IgD-negative memory B cell (primary cell): ENCODE measurements around the gene OR2D3. TPM values are rescaled to one million over a fixed set of nuclear protein-coding genes. Genes with fewer than 3 reads are reported as not detected.
"Not testable (repeated sequence)": the region's sequence is repeated elsewhere in the genome, so short reads cannot be mapped to it uniquely, and the experiment has no call there.

Experiments
- H3K27ac Mint-ChIP-seq, 3 donors: one replicate each; pipeline ENCODE4 v1.8.0; 2020 to 2022; ENCODE audit warnings: mild to moderate bottlenecking in 3 of 3, mixed read lengths in 3 of 3, moderate library complexity in 1 of 3
- H3K27me3 Mint-ChIP-seq: one replicate; pipeline ENCODE4 v1.8.0; 2021; ENCODE audit warnings: mixed read lengths
- H3K36me3 Mint-ChIP-seq: one replicate; pipeline ENCODE4 v1.8.0; 2020; ENCODE audit warnings: mild to moderate bottlenecking, mixed read lengths
- H3K4me1 Mint-ChIP-seq, 3 donors: one replicate each; pipeline ENCODE4 v1.8.0; 2020 to 2022; ENCODE audit warnings: mixed read lengths in 3 of 3, mild to moderate bottlenecking in 1 of 3
- H3K4me3 Mint-ChIP-seq, 4 donors: one replicate each; pipeline ENCODE4 v1.8.0; 2020 to 2022; ENCODE audit warnings: mild to moderate bottlenecking in 4 of 4, mixed read lengths in 4 of 4, moderate library complexity in 3 of 4
- H3K9me3 Mint-ChIP-seq, 3 donors: one replicate each; pipeline ENCODE4 v1.8.0; 2020 to 2021; ENCODE audit warnings: mixed read lengths in 3 of 3, mild to moderate bottlenecking in 1 of 3
- polyA plus RNA-seq: library from polyadenylated mRNA; unstranded; fragments of 300-500 nt; fragmentation: Illumina TruSeq; gene quantifications from one replicate; pipeline ENCODE4 v1.2.3, GENCODE V29; 2021

The OR2D3 gene
- polyA plus RNA-seq, 1 donor from 2014 or later = not detected

- H3K4me1 Mint-ChIP-seq = no peaks in the 10 kb centered on the region
- H3K27ac Mint-ChIP-seq = no peak overlapping the region
- H3K27me3 Mint-ChIP-seq = peaks cover 1% of the 10 kb centered on the region
- no peaks in the 10 kb centered on the region for H3K36me3 Mint-ChIP-seq
- H3K4me3 Mint-ChIP-seq = no peak overlapping the region
- peaks cover 0 to 3% (median 0%) of the 10 kb centered on the region in 3 donors for H3K9me3 Mint-ChIP-seq
Measured at GRCh38 chr11:6911378-6911777, 9.4 kb upstream of the OR2D3 start.

DNA sequence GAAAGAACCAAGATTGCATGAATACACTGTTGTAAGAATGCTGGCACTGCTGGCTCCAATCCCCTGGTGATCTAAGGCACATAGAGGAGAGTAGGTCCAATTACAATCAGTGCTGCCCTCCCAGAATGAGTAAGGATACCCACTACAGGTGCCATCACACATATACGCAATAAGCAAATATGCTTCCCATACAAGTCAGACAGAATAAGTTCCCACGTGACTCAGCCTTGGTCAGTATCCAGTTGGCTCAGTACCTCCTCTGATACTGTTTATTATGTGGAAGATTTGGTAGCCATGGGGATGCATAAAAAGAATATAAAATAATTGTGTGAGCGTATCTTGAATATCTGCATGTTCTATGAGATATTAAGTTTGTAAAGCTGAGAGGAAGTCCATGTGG is 8.9 kb upstream of the OR2D3 start:
- peaks cover 1% of the 10 kb centered on the region for H3K27me3 Mint-ChIP-seq
- no peak overlapping the region for H3K4me3 Mint-ChIP-seq
- no peaks in the 10 kb centered on the region for H3K36me3 Mint-ChIP-seq
- H3K9me3 Mint-ChIP-seq = peaks cover 0 to 3% (median 0%) of the 10 kb centered on the region in 3 donors
- no peak overlapping the region for H3K27ac Mint-ChIP-seq
- H3K4me1 Mint-ChIP-seq = no peaks in the 10 kb centered on the region

DNA sequence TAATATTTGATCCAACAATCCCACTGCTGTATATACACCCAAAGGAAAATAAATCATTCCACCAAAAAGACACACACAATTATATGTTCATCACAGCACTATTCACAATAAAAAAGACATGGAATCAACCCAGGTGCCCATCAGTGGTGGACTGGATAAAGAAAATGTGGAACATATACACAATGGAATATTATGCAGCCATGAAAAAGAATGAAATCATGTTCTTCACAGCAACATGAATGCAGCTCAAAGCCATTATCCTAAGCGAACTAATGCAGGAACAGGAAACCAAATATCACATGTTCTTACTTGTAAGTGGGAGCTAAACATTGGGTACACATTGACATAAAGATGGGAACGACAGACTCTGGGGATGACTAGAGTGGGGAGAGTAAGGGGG is 1.1 kb upstream of the OR2D3 start:
- H3K4me1 Mint-ChIP-seq = no peaks in the 10 kb centered on the region
- peaks cover 6% of the 10 kb centered on the region for H3K27me3 Mint-ChIP-seq
- H3K9me3 Mint-ChIP-seq = no peaks in the 10 kb centered on the region
- peak overlapping the region in 1 of 4 donors; percentile 17 for H3K4me3 Mint-ChIP-seq
- H3K27ac Mint-ChIP-seq = no peak overlapping the region
- no peaks in the 10 kb centered on the region for H3K36me3 Mint-ChIP-seq

DNA sequence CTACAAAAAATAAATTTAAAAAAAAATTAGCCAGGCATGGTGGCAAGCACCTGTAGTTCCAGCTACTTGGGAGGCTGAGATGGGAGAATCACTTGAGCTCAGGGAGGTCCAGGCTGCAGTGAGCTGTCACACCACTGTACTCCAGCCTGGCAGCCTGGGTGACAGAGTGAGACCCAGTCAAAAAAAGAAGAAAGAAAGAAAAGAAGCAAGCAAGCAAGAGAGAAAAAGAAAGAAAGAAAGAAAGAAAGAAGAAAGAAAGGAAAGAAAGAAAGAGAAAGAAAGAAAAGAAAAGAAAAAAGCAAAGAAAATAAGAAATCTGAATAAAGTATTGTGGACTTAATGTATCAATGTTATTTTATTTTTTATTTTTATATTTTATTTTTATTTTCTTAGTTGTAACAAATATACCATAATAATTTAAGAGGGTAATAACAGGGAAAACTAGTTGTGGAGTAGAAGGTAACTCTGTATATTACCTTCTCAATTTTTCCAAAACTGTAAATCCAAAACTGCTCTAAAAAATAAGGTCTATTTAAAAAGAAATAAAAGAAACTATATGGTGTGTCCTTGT is 4.3 kb downstream of the OR2D3 start:
- H3K4me1 Mint-ChIP-seq = peaks cover 9 to 15% (median 12%) of the 10 kb centered on the region in 3 donors
- H3K27ac Mint-ChIP-seq = no peak overlapping the region
- H3K9me3 Mint-ChIP-seq = peaks cover 0 to 2% (median 0%) of the 10 kb centered on the region in 3 donors
- peaks cover 5% of the 10 kb centered on the region for H3K27me3 Mint-ChIP-seq
- H3K4me3 Mint-ChIP-seq = peak overlapping the region in 1 of 4 donors; percentile 65
- H3K36me3 Mint-ChIP-seq = no peaks in the 10 kb centered on the region

DNA sequence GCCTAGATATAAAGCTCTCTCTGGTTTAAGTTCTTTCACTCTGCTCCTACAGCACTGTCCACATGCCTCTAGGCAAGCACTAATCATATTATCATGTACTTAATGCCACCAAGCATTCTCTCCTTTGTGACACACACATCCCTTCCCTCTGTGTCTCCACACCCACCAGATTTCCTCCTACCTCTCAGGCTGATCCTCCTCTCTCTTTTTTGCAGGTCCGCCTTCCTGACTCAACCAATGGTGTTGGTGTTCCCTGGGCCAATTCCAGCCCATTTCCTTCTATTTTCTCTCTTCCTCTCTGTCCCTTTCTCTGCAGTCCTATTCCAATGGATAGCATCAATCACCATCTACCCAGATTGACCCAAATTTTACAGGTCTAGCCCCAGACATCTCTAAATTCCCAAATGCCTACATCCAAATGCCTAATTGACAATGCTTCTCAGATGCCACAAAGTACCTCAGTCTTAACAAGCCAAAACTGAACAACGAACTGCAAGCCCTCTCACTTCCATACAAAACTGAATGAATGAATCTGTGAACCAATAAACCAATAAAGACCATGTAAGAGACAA is 4.9 kb downstream of the OR2D3 start:
- peaks cover 0 to 2% (median 0%) of the 10 kb centered on the region in 3 donors for H3K9me3 Mint-ChIP-seq
- no peak overlapping the region for H3K27ac Mint-ChIP-seq
- H3K4me1 Mint-ChIP-seq = peaks cover 9 to 15% (median 14%) of the 10 kb centered on the region in 3 donors
- H3K4me3 Mint-ChIP-seq = peak overlapping the region; percentile 65 to 94 (median 90)
- H3K36me3 Mint-ChIP-seq = no peaks in the 10 kb centered on the region
- H3K27me3 Mint-ChIP-seq = peaks cover 5% of the 10 kb centered on the region

GRCh38 chr11:6926208-6927029 is 5.6 kb downstream of the OR2D3 start, which contains the start of gene ZNF215:
Gene ZNF215 (plus strand): TSS chr11:6926426. CDS start chr11:6932273, 5,847 bp downstream.
- H3K4me3 Mint-ChIP-seq = peak within 1 kb of the TSS; percentile 65 to 94 (median 90)
- H3K36me3 Mint-ChIP-seq = no peaks in the 10 kb centered on the region
- peaks cover 0 to 2% (median 0%) of the 10 kb centered on the region in 3 donors for H3K9me3 Mint-ChIP-seq
- peaks cover 5% of the 10 kb centered on the region for H3K27me3 Mint-ChIP-seq
- peak within 1 kb of the TSS in 2 of 3 donors; percentile 23 to 84 for H3K27ac Mint-ChIP-seq
- peaks cover 9 to 15% (median 14%) of the 10 kb centered on the region in 3 donors for H3K4me1 Mint-ChIP-seq

DNA sequence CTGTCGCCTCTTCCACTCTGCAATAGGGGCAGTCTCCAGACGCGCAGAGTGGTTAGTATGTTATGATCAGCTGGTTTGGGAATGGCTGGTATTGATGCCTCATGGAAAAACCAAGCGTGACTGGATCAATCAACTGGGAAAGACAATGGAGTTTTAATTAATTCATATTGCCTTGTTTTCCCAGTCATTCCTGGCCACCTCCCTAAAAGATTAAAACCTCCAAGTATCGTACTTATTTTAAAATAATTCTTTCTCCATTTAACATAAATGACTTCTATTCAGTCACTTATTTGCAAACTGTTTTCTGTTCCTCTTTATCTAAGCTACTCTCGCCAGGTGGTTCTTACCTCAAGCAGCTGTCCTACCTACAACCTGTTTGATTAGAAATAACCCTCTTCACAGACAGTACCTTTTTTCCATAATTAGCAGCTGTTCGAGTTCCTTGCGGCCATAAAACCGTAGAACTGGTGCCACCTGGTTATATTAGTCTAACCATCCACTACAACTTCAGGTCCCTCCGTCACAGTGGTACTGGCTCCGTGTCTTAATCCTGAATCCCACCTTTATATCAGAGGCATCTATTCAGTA is 6.3 kb downstream of the OR2D3 start:
- Mint-ChIP-seq H3K4me1 (peaks cover 9 to 15% (median 14%) of the 10 kb centered on the region in 3 donors), H3K27me3 (peaks cover 6% of the 10 kb centered on the region), H3K27ac (peak overlapping the region in 1 of 3 donors; percentile 76), H3K9me3 (peaks cover 0 to 2% (median 0%) of the 10 kb centered on the region in 3 donors), H3K4me3 (peak overlapping the region; percentile 65 to 94 (median 90)), H3K36me3 (no peaks in the 10 kb centered on the region)

DNA sequence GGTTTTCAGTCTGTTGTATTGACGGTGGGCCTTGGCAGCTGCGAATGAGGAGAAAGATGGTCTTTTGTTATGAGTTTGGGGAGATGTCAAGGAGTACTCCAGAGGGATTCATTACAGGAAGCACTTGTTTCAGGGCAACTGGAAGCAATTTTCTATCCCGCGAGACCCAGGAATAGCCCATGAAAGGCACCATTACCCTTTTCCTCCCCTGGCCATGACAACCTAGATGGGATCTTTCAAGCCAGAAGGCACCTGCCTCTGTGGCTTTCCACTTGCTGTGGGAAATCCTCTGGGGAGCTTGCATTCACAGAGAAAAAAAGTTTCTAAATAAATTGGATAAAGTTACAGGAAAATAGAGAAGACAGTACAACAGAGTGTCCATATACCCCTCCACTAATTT is 8.1 kb downstream of the OR2D3 start:
- no peaks in the 10 kb centered on the region for H3K36me3 Mint-ChIP-seq
- H3K4me3 Mint-ChIP-seq = peak overlapping the region in 1 of 4 donors; percentile 30
- H3K27ac Mint-ChIP-seq = no peak overlapping the region
- peaks cover 11% of the 10 kb centered on the region for H3K27me3 Mint-ChIP-seq
- H3K9me3 Mint-ChIP-seq = peaks cover 0 to 2% (median 0%) of the 10 kb centered on the region in 3 donors
- H3K4me1 Mint-ChIP-seq = peaks cover 9 to 15% (median 14%) of the 10 kb centered on the region in 3 donors

GRCh38 chr11:6931146-6931713 is 10.4 kb downstream of the OR2D3 start:
- no peak overlapping the region for H3K4me3 Mint-ChIP-seq
- peaks cover 5 to 14% (median 9%) of the 10 kb centered on the region in 3 donors for H3K4me1 Mint-ChIP-seq
- peaks cover 11% of the 10 kb centered on the region for H3K27me3 Mint-ChIP-seq
- no peaks in the 10 kb centered on the region for H3K9me3 Mint-ChIP-seq
- no peak overlapping the region for H3K27ac Mint-ChIP-seq
- no peaks in the 10 kb centered on the region for H3K36me3 Mint-ChIP-seq

DNA sequence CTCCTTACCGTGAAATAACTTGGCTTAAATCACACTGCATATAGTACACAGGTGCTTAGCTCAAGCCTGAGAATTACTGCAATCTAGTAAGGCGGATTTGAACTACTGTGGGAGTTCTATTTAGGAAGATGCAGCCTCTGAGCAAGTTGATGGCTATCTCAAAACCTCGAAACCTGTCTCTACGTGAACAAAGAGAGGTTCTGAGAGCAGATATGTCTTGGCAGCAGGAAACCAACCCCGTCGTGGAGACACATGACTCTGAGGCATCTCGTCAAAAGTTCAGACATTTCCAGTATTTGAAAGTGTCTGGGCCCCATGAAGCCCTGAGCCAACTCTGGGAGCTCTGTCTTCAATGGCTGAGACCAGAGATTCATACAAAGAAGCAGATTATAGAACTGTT is 11.3 kb downstream of the OR2D3 start:
- Mint-ChIP-seq H3K4me3 (no peak overlapping the region), H3K27me3 (peaks cover 7% of the 10 kb centered on the region), H3K9me3 (no peaks in the 10 kb centered on the region), H3K36me3 (no peaks in the 10 kb centered on the region), H3K27ac (no peak overlapping the region), H3K4me1 (peaks cover 3 to 10% (median 7%) of the 10 kb centered on the region in 3 donors)

DNA sequence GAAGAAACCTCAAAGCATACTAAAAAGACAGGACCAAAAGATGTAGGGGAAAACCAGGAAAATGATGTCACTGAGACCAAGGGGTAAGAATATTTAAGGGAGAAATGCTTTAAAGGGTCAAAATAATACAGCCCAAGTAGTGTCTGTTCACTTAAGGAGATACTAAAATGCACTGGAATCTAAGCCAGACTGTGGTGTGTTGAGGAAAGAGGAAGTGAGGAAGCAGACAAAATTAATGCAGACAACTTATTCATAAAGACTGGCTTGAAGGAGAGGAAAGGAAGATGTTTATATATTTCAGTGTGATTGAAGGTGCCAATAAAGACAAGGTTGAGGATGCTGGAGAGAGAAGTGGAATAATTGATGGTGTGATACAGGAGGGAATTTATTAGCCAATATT is 21.2 kb downstream of the OR2D3 start:
- Mint-ChIP-seq H3K4me1 (peaks cover 0 to 2% (median 1%) of the 10 kb centered on the region in 3 donors), H3K9me3 (no peaks in the 10 kb centered on the region), H3K36me3 (no peaks in the 10 kb centered on the region), H3K27ac (no peak overlapping the region), H3K4me3 (no peak overlapping the region), H3K27me3 (no peaks in the 10 kb centered on the region)

GRCh38 chr11:6943131-6943530 is 22.3 kb downstream of the OR2D3 start:
- H3K27me3 Mint-ChIP-seq = no peaks in the 10 kb centered on the region

GRCh38 chr11:6954248-6954647 is 33.4 kb downstream of the OR2D3 start:
- H3K4me3 Mint-ChIP-seq, H3K36me3 Mint-ChIP-seq, H3K4me1 Mint-ChIP-seq, H3K9me3 Mint-ChIP-seq, H3K27me3 Mint-ChIP-seq, H3K27ac Mint-ChIP-seq: not testable (repeated sequence)

More at GRCh38 chr11:6943131-6943530, 22.3 kb downstream of the OR2D3 start:
- peaks cover 0 to 2% (median 1%) of the 10 kb centered on the region in 3 donors for H3K4me1 Mint-ChIP-seq
- H3K9me3 Mint-ChIP-seq = no peaks in the 10 kb centered on the region
- no peak overlapping the region for H3K4me3 Mint-ChIP-seq
- no peak overlapping the region for H3K27ac Mint-ChIP-seq
- H3K36me3 Mint-ChIP-seq = no peaks in the 10 kb centered on the region

DNA sequence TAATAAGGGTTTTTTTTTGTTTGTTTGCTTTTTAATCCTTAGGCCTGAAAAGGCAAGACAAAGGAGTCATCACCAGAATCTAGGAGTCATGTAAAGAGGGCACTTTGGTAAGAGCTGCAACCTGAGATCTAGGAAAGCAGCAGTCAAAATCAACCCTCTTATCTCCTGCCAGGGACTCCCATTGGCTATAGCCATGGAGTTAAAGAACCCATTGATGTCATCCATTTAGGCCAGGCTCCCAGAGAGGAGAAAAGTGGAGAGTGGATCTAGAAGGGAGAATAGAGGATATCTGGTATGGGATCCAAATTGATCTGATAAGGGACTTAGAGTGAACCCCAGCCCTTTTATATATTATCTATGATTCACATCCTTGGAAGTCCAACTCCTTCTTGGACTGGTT is 41.3 kb downstream of the OR2D3 start:
- Mint-ChIP-seq H3K36me3 (peaks cover 3% of the 10 kb centered on the region), H3K4me3 (no peak overlapping the region)

More for the DNA sequence above, 41.3 kb downstream of the OR2D3 start:
- no peaks in the 10 kb centered on the region for H3K4me1 Mint-ChIP-seq
- H3K27ac Mint-ChIP-seq = no peak overlapping the region
- H3K27me3 Mint-ChIP-seq = no peaks in the 10 kb centered on the region
- H3K9me3 Mint-ChIP-seq = peaks cover 0 to 4% (median 0%) of the 10 kb centered on the region in 3 donors
